ENCODE results near the gene DCTN4. TPM values are rescaled to one million over a fixed set of nuclear protein-coding genes. Genes with fewer than 3 reads are reported as not detected.
"Not testable (repeated sequence)": the region's sequence is repeated elsewhere in the genome, so short reads cannot be mapped to it uniquely, and the experiment has no call there.

DCTN4 gene
- polyA plus RNA-seq, 2 of the 4 experiments (the other 2 are of a cell fraction): 18.7 to 38.4 TPM

- TF ChIP-seq ELK1 (IDR thresholded peaks at IDR 0.05; ENCODE audit: low read depth, low read length): no peak
These were observed 38.6 kb upstream of the DCTN4 start (continued) for GRCh38 chr5:150797384-150797783.

GRCh38 chr5:150794927-150795326 lies 36.1 kb upstream of the DCTN4 start:
- Histone ChIP-seq H3K4me1 (peaks cover 6% of the 10 kb centered on the region; the same call in 1 of the 3 replicates), H3K9me3 (no peaks in the 10 kb centered on the region), H3K4me2 (no peak overlapping the region), H3K4me3 (no peak overlapping the region), H3K27ac (no peak overlapping the region)
- TF ChIP-seq ZSCAN20 (CRISPR knock-in tag; IDR thresholded peaks at IDR 0.05) (no peak), RARB (CRISPR knock-in tag; IDR thresholded peaks at IDR 0.05) (no peak), BCL3 (IDR thresholded peaks at IDR 0.05) (no peak), NR3C1 (IDR thresholded peaks at IDR 0.05) (no peak), FOXS1 (CRISPR knock-in tag; IDR thresholded peaks at IDR 0.05) (no peak), MYC (IDR thresholded peaks at IDR 0.05; ENCODE audit: borderline replicate concordance, low read length) (no peak), EP300 (IDR thresholded peaks at IDR 0.05) (no peak), HOXB5 (CRISPR knock-in tag; IDR thresholded peaks at IDR 0.05) (no peak), SMC3 (IDR thresholded peaks at IDR 0.05) (no peak), ZFP36 (IDR thresholded peaks at IDR 0.05; ENCODE audit: borderline replicate concordance, partially characterized antibody) (no peak), POLR2A (IDR thresholded peaks at IDR 0.05; ENCODE audit: low read length) (no peak), RAD21 (conservative IDR thresholded peaks at IDR 0.05 in 1 of 2, IDR thresholded peaks at IDR 0.05 in 1 of 2) (no peak), RNF2 (IDR thresholded peaks at IDR 0.05; ENCODE audit: borderline replicate concordance, low read depth) (no peak), ATOH8 (CRISPR knock-in tag; IDR thresholded peaks at IDR 0.05; ENCODE audit: low read depth) (no peak), REST (IDR thresholded peaks at IDR 0.05) (no peak), CHD2 (IDR thresholded peaks at IDR 0.05; ENCODE audit: low read length, partially characterized antibody) (no peak)
- DNase-seq (ENCODE audit: low read depth in 1 of 2, low spot score in 1 of 2) (no peak), ATAC-seq (no peak), FAIRE-seq (no peak)
- CTCF ChIA-PET: interaction anchor here (1.4 kb wide), 1 partner anchor 370 kb away, joined by 3 read pairs; no protein-coding TSS in a partner anchor
- 50% methylated on average over 2 of the region's 2 CpGs for WGBS (ENCODE audit: missing lambda C conversion rate)
- POLR2A ChIA-PET: no interaction called here

- H3K4me1 ChIP-seq; ATAC-seq; H3K27ac ChIP-seq; DNase-seq (ENCODE audit: low read depth in 1 of 2, low spot score in 1 of 2); H3K4me2 ChIP-seq; H3K4me3 ChIP-seq; FAIRE-seq; H3K9me3 ChIP-seq; POLR2A ChIA-PET: not testable (repeated sequence)
- CTCF ChIA-PET: interaction anchor here (1.2 kb wide), 1 partner anchor 15 kb away, joined by 4 read pairs; the partner anchor contains the start of gene SMIM3
- WGBS (ENCODE audit: missing lambda C conversion rate): 34% methylated on average over 2 of the region's 2 CpGs
These were observed 34.6 kb upstream of the DCTN4 start for GRCh38 chr5:150793423-150793888.
